T-helper 2 cell treated with Interferon-gamma antibody and Interleukin-4, amounts not matched to agents 5 μg/mL and 100 μg/mL, for 36 hours (primary cell): ENCODE data around the gene DNAJC11.
"Not testable (repeated sequence)": the region's sequence is repeated elsewhere in the genome, so short reads cannot be mapped to it uniquely, and the experiment has no call there.

ENCODE experiments used
- DNase-seq: peaks from one replicate; pipeline ENCODE4 v3.0.0; 2021; ENCODE audit warnings: low spot score
- H3K27ac Mint-ChIP-seq: one replicate; pipeline ENCODE4 v1.8.0; 2021; ENCODE audit warnings: mild to moderate bottlenecking, mixed read lengths
- H3K27me3 Mint-ChIP-seq: one replicate; pipeline ENCODE4 v1.8.0; 2021; ENCODE audit warnings: low read depth, mixed read lengths
- H3K36me3 Mint-ChIP-seq: one replicate; pipeline ENCODE4 v1.8.0; 2021; ENCODE audit warnings: low read depth, mixed read lengths
- H3K4me1 Mint-ChIP-seq: one replicate; pipeline ENCODE4 v1.8.0; 2021; ENCODE audit warnings: low read depth, mixed read lengths
- H3K4me3 Mint-ChIP-seq: one replicate; pipeline ENCODE4 v1.8.0; 2022; ENCODE audit warnings: mild to moderate bottlenecking, moderate library complexity, mixed read lengths
- H3K9me3 Mint-ChIP-seq: one replicate; pipeline ENCODE4 v1.8.0; 2021; ENCODE audit warnings: mixed read lengths

Gene DNAJC11

DNA sequence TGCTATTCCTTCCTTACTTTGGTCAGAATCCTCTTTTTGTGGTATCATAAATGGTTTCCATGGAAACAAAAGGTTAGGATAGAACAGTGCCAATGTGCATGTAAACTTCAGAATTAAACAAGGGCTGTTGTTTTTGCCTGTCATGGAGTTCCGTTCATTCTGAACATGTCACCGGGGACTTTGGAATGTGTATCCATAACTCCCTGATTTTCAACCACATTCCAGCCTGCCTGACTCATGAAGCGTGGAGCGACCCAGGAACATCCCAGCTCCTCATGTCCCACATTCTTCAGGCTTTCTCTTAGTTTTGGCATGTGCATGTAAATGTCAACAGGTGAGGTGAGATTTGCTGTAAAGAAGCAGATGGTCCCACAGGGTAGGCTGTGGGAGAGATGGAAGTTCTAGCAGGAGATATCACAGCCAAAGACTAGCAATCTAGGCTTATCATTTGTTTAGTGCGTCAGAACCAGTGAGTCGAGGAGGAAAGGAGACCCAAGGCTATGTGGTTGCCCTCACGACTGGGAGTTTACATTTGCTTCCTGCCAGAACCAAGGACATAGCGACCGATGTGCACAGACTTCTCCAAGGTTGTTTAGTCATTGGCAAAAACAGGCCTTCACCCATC lies 23.0 kb upstream of the DNAJC11 start:
- DNase-seq: no peak
- Mint-ChIP-seq H3K4me3 (no peak overlapping the region), H3K4me1 (peaks cover 2% of the 10 kb centered on the region), H3K9me3 (no peaks in the 10 kb centered on the region), H3K36me3 (no peaks in the 10 kb centered on the region), H3K27ac (no peak overlapping the region), H3K27me3 (peaks cover 3% of the 10 kb centered on the region)

- Mint-ChIP-seq H3K36me3 (no peaks in the 10 kb centered on the region), H3K4me3 (no peak overlapping the region)
Measured at GRCh38 chr1:6723621-6724428, 22.2 kb upstream of the DNAJC11 start.

DNA sequence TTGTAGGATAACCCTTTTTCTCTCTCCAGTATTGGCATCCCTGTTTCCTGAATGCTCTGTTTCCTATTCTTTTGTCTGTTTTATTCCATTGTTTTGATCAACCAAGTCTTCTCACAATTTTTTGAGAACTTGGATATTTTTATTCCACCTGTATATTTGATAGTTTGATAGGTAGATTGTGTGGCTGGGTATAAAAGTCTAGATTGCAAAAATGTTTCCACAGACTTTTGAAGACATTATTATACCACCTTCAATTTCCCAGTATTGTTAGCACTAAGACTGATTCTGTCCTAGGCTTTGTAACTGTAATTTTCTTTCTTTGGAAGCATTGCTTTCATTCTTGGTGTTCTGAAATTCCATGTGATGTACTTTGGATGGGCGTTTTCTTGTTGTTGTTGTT lies 9.6 kb upstream of the DNAJC11 start:
- no peak overlapping the region for H3K4me3 Mint-ChIP-seq
- peaks cover 11% of the 10 kb centered on the region for H3K9me3 Mint-ChIP-seq
- H3K4me1 Mint-ChIP-seq: no peaks in the 10 kb centered on the region
- H3K36me3 Mint-ChIP-seq: no peaks in the 10 kb centered on the region
- peaks cover 2% of the 10 kb centered on the region for H3K27me3 Mint-ChIP-seq
- H3K27ac Mint-ChIP-seq: no peak overlapping the region
- DNase-seq: no peak

More at GRCh38 chr1:6723621-6724428, 22.2 kb upstream of the DNAJC11 start:
- Mint-ChIP-seq H3K4me1 (peaks cover 2% of the 10 kb centered on the region), H3K27me3 (peaks cover 3% of the 10 kb centered on the region), H3K9me3 (no peaks in the 10 kb centered on the region), H3K27ac (no peak overlapping the region)
- no peak for DNase-seq

DNA sequence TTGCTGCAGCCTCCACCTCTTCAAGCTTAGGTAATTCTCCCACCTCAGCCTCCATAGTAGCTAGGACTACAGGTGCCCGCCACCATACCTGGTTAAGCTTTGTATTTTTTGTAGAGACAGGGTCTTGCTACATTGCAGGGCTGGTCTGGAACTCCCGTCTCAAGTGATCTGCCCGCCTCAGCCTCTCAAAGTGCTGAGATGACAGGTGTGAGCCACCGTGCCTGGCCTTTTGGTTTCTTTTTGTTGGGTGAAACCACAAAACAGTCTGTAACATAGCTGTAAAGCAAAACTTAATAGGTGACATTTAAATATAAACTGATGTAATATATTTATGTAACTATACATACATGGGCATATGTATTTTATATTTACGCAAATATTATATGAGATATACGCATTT lies 3.1 kb upstream of the DNAJC11 start:
- H3K9me3 Mint-ChIP-seq: no peaks in the 10 kb centered on the region
- no peak for DNase-seq
- H3K4me1 Mint-ChIP-seq: peaks cover 9% of the 10 kb centered on the region
- H3K36me3 Mint-ChIP-seq: no peaks in the 10 kb centered on the region
- H3K27me3 Mint-ChIP-seq: peaks cover 2% of the 10 kb centered on the region
- H3K4me3 Mint-ChIP-seq: no peak overlapping the region
- no peak overlapping the region for H3K27ac Mint-ChIP-seq

DNA sequence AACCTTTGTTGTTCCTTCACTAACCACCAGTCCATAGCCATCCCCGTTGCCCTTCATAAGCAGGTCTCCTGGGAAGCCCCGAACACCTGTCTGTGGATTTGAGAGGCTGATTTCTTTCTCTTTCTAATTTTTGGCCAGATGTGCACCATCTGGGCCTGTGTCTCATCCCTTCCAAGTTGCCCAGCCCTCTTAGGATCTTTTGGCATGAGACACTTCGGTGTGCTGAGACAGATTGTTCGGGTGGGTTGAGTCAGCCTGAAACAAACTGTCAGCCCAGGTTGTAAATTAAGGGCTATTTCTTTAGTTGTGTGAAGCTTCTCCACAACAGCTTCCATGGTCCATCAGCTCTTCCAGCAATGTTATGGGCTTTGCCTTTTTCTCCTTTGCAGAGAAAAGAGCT lies 1.4 kb upstream of the DNAJC11 start:
- H3K36me3 Mint-ChIP-seq: no peaks in the 10 kb centered on the region
- peak overlapping the region; percentile 42 for H3K4me3 Mint-ChIP-seq
- H3K4me1 Mint-ChIP-seq: peaks cover 12% of the 10 kb centered on the region
- DNase-seq: no peak
- H3K9me3 Mint-ChIP-seq: no peaks in the 10 kb centered on the region
- peaks cover 2% of the 10 kb centered on the region for H3K27me3 Mint-ChIP-seq
- peak overlapping the region; percentile 53 for H3K27ac Mint-ChIP-seq

GRCh38 chr1:6700853-6701436 lies 671 bp downstream of the DNAJC11 start:
- DNase-seq: no peak
- Mint-ChIP-seq H3K27ac (peak overlapping the region; percentile 76), H3K4me3 (peak overlapping the region; percentile 87)

DNA sequence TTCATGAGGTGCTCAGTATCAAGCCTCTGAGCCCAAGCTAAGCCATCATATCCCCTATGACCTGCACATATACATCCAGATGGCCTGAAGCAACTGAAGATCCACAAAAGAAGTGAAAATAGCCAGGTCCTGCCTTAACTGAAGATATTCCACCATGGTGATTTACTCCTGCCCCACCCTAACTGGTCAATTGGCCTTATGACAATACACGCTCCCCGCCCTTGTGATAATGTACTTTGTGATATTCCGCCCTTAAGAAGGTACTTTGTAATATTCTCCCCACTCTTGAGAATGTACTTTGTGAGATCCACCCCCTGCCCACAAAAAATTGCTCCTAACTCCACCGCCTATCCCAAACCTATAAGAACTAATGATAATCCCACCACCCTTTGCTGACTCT lies 1.7 kb downstream of the DNAJC11 start:
- H3K27ac Mint-ChIP-seq: not testable (repeated sequence)
- peak overlapping the region; percentile 87 for H3K4me3 Mint-ChIP-seq
- peaks cover 15% of the 10 kb centered on the region for H3K4me1 Mint-ChIP-seq

More at GRCh38 chr1:6700853-6701436, 671 bp downstream of the DNAJC11 start:
- Mint-ChIP-seq H3K27me3 (no peaks in the 10 kb centered on the region), H3K36me3 (no peaks in the 10 kb centered on the region), H3K4me1 (peaks cover 15% of the 10 kb centered on the region), H3K9me3 (no peaks in the 10 kb centered on the region)

GRCh38 chr1:6695868-6696267 lies 5.7 kb downstream of the DNAJC11 start:
- no peak overlapping the region for H3K4me3 Mint-ChIP-seq
- peaks cover 1% of the 10 kb centered on the region for H3K36me3 Mint-ChIP-seq

More for the DNA sequence above, 1.7 kb downstream of the DNAJC11 start:
- H3K27me3 Mint-ChIP-seq, H3K9me3 Mint-ChIP-seq, H3K36me3 Mint-ChIP-seq, DNase-seq: not testable (repeated sequence)

DNA sequence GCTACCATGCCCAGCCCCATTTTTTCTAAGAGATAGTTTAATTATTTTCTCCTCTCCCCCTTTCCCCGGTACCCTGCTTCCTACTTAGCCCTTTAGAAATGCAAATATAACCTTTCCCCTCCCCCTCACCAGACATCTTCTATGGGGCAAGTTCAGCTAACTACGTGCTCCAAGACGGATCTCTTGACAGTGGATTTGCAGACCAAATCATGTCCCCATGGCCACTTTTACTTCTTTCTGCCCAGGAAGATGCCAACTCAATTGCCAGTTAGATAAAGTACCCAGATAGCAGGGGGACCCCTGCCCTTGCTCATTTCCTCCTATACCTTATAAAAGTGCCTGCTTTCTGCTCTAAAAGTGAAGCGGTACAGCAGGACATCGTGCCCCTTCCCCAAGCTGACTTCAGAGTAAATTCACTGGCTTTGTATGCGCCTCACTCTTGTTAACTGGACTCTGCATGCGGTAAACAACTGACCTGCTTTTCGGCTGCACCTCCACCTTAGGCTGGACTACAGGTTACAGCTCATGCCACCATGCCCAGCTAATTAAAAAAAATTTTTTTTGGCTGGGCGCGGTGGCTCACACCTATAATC lies 7.4 kb downstream of the DNAJC11 start:
- no peaks in the 10 kb centered on the region for H3K27me3 Mint-ChIP-seq
- H3K4me1 Mint-ChIP-seq: peaks cover 9% of the 10 kb centered on the region
- no peaks in the 10 kb centered on the region for H3K9me3 Mint-ChIP-seq
- no peak for DNase-seq
- H3K27ac Mint-ChIP-seq: no peak overlapping the region
- no peak overlapping the region for H3K4me3 Mint-ChIP-seq
- peaks cover 1% of the 10 kb centered on the region for H3K36me3 Mint-ChIP-seq

More at GRCh38 chr1:6695868-6696267, 5.7 kb downstream of the DNAJC11 start:
- Mint-ChIP-seq H3K4me1 (peaks cover 16% of the 10 kb centered on the region), H3K27ac (no peak overlapping the region), H3K27me3 (no peaks in the 10 kb centered on the region), H3K9me3 (no peaks in the 10 kb centered on the region)
- no peak for DNase-seq

GRCh38 chr1:6692956-6693355 lies 8.7 kb downstream of the DNAJC11 start:
- H3K27me3 Mint-ChIP-seq: no peaks in the 10 kb centered on the region
- no peaks in the 10 kb centered on the region for H3K9me3 Mint-ChIP-seq
- peaks cover 1% of the 10 kb centered on the region for H3K36me3 Mint-ChIP-seq
- no peak for DNase-seq
- no peak overlapping the region for H3K27ac Mint-ChIP-seq
- peaks cover 14% of the 10 kb centered on the region for H3K4me1 Mint-ChIP-seq
- no peak overlapping the region for H3K4me3 Mint-ChIP-seq

- H3K4me3 Mint-ChIP-seq: no peak overlapping the region
- no peak for DNase-seq
Measured at GRCh38 chr1:6691507-6691906, 10.1 kb downstream of the DNAJC11 start.

GRCh38 chr1:6690186-6690585 lies 11.4 kb downstream of the DNAJC11 start:
- DNase-seq: no peak
- H3K4me3 Mint-ChIP-seq: no peak overlapping the region
- H3K4me1 Mint-ChIP-seq: peaks cover 12% of the 10 kb centered on the region
- peaks cover 1% of the 10 kb centered on the region for H3K36me3 Mint-ChIP-seq
- no peaks in the 10 kb centered on the region for H3K27me3 Mint-ChIP-seq
- H3K9me3 Mint-ChIP-seq: no peaks in the 10 kb centered on the region
- H3K27ac Mint-ChIP-seq: no peak overlapping the region

More at GRCh38 chr1:6691507-6691906, 10.1 kb downstream of the DNAJC11 start:
- Mint-ChIP-seq H3K36me3 (peaks cover 1% of the 10 kb centered on the region), H3K9me3 (no peaks in the 10 kb centered on the region), H3K27me3 (no peaks in the 10 kb centered on the region), H3K27ac (no peak overlapping the region), H3K4me1 (peaks cover 14% of the 10 kb centered on the region)

- no peak overlapping the region for H3K27ac Mint-ChIP-seq
Measured at GRCh38 chr1:6688757-6689156, 12.9 kb downstream of the DNAJC11 start.

GRCh38 chr1:6688001-6688400 lies 13.6 kb downstream of the DNAJC11 start:
- no peaks in the 10 kb centered on the region for H3K27me3 Mint-ChIP-seq
- no peaks in the 10 kb centered on the region for H3K9me3 Mint-ChIP-seq
- peaks cover 12% of the 10 kb centered on the region for H3K4me1 Mint-ChIP-seq
- H3K27ac Mint-ChIP-seq: no peak overlapping the region
- no peak overlapping the region for H3K4me3 Mint-ChIP-seq
- no peaks in the 10 kb centered on the region for H3K36me3 Mint-ChIP-seq
- no peak for DNase-seq

More at GRCh38 chr1:6688757-6689156, 12.9 kb downstream of the DNAJC11 start:
- Mint-ChIP-seq H3K4me3 (no peak overlapping the region), H3K9me3 (no peaks in the 10 kb centered on the region), H3K27me3 (no peaks in the 10 kb centered on the region), H3K36me3 (no peaks in the 10 kb centered on the region), H3K4me1 (peaks cover 11% of the 10 kb centered on the region)
- no peak for DNase-seq
